Natural killer cell (primary cell): ENCODE results near the gene MYD88. TPM values are rescaled to one million over a fixed set of nuclear protein-coding genes. Genes with fewer than 3 reads are reported as not detected.
A peak's percentile ranks its signal among the peaks of the same experiment; 100 is the strongest.

Experiments used
- ATAC-seq, 3 donors: fragments of 150-1000 bp in 2 of 3; fragments of 200-7000 bp in 1 of 3; cut with Tn5 transposase; 1 replicate in 1 of 3; 2 replicates in 2 of 3; pipeline ENCODE4 v1.10.0; 2021; ENCODE audit warnings: mild to moderate bottlenecking in 2 of 3, moderate library complexity in 2 of 3
- DNase-seq, 2 donors: peaks; one replicate each; pipeline versions ENCODE4 v3.0.0 to v3.0.0-alpha.2; 2013 to 2021; ENCODE audit warnings: mixed read lengths in 1 of 2
- H3K27ac ChIP-seq: one replicate; pipeline ENCODE4 v1.5.1; 2013; ENCODE audit warnings: mild to moderate bottlenecking, low read length
- H3K27me3 ChIP-seq: one replicate; pipeline ENCODE4 v1.6.1; 2013; ENCODE audit warnings: low read length; ENCODE audit not compliant: control insufficient read depth, insufficient read depth
- H3K36me3 ChIP-seq: one replicate; pipeline ENCODE4 v1.6.1; 2013; ENCODE audit warnings: low read length; ENCODE audit not compliant: control insufficient read depth, insufficient read depth
- H3K4me1 ChIP-seq: one replicate; pipeline ENCODE4 v1.6.1; 2013; ENCODE audit warnings: low read length; ENCODE audit not compliant: control insufficient read depth, insufficient read depth
- H3K4me3 ChIP-seq: one replicate; pipeline ENCODE4 v1.5.1; 2013; ENCODE audit warnings: low read length
- H3K9me3 ChIP-seq: one replicate; pipeline ENCODE4 v1.6.1; 2013; ENCODE audit warnings: low read length; ENCODE audit not compliant: control insufficient read depth, insufficient read depth
- H3K27ac Mint-ChIP-seq, 2 donors: one replicate each; pipeline ENCODE4 v1.8.0; 2022; ENCODE audit warnings: mild to moderate bottlenecking in 2 of 2, mixed read lengths in 2 of 2, moderate library complexity in 1 of 2
- H3K27me3 Mint-ChIP-seq, 2 donors: one replicate each; pipeline ENCODE4 v1.8.0; 2022; ENCODE audit warnings: low read depth in 2 of 2, mixed read lengths in 2 of 2
- H3K36me3 Mint-ChIP-seq: one replicate; pipeline ENCODE4 v1.8.0; 2022; ENCODE audit warnings: mixed read lengths
- H3K4me1 Mint-ChIP-seq, 2 donors: one replicate each; pipeline ENCODE4 v1.8.0; 2022; ENCODE audit warnings: mixed read lengths in 2 of 2
- H3K4me3 Mint-ChIP-seq: one replicate; pipeline ENCODE4 v1.8.0; 2022; ENCODE audit warnings: mild to moderate bottlenecking, moderate library complexity, mixed read lengths
- H3K9me3 Mint-ChIP-seq, 2 donors: one replicate each; pipeline ENCODE4 v1.8.0; 2022; ENCODE audit warnings: mixed read lengths in 2 of 2
- WGBS: methylation state at CpG from one replicate; pipeline ENCODE4 v1.1.7; 2013; ENCODE audit warnings: missing lambda C conversion rate; ENCODE audit not compliant: insufficient coverage; 5-methylcytosine and 5-hydroxymethylcytosine counted together
- intact Hi-C: fragments of 100-400 bp; cut with micrococcal nuclease; formaldehyde crosslinking; loops from one replicate; pipeline ENCODE4 v1.14.2; 2022
- total RNA-seq, 4 donors: library from RNA; stranded (reverse); fragments of 120-200 nt in 1 of 4; gene quantifications; one replicate each; pipeline versions ENCODE4 v1.2.3 to v1.2.4, GENCODE V29; 2013 to 2022
- TF ChIP-seq, protein P1 (sequence below): fragments of 200-600 bp; IDR thresholded peaks from one replicate; pipeline ENCODE4 v1.8.0; 2022; ENCODE audit warnings: antibody characterized with exemption

MYD88 gene
- total RNA-seq, 3 donors from 2014 or later (not counting 1 experiment from before 2014, with no cell fraction given): 60.5 to 71.0 (median 67.7) TPM

DNA sequence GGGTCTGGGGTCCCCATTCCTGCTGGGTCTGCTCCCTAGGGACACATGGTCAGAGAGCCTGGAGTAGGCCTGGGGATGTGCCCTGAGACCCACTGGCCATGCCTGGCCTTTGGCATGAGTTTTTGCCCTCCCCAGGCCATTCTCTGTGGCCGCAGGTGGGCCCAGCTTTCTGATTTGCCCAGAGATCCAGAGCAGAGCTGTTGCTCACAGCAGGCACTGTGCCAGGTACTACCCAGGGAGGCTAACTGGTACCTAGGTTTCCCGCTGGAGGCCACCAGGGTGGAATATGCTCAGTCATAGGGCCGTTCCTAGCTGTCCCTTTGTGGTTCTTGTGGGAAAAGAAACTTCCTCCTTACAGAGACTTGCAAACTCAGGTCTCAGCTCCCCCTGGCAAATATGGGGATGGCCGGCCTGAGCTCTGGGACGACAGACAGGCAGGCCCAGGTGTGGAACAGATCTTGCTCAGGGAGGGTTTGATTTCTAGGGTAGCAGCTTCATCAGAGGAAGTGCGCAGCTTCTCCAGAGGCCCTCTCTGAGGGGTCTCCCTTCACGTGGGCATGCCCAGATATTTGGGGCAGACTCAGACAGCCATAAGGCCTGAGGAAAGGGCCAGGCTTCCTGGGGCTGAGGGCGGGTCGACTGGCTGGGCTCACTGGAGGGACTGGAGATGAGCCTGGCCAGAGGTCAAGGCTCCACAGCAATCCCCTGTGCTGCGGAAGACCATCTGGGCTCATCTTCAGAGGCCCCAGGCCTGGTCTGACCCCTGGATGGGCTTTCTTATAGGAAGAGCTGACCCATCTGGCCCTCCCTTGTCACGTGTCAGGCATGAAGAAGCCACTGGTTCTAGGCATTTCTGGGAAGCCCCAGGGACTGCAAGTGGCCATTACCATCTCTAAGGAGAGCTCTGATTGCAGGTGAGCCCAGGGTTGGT lies 29.5 kb upstream of the MYD88 start:
- H3K4me3 ChIP-seq: no peak overlapping the region

DNA sequence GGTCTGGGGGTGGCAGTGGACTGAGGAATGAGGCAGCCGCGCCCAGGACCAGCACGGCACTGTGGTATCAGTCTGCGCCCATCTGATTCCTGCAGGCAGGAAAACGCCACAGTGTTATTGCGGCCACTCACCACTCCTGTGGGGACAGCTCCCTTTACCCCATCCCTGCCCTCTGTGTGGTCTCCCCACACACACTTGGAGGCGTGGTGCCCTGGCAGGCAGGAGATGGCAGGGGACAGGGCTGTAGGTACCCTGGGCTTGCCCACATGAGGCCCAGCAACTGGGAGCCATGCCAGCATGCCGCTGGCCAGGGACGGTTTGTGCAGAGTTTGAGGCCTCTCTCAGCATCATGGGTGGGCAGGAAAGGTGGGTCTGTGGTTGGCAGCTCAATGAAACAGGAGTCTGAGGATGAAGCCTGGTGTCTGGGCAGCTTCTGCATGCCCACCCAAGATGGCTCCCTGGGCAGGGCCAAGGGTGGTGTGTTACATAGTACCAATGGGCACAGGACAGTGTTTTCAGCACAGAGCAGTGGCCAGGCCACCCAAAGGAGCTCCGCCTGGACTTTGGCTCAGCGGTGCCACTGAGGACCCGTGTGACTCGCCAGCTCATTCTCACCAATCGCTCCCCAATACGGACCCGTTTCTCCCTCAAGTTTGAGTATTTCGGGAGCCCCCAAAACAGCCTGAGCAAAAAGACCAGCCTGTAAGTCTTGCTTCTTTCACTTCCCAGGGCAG lies 28.7 kb upstream of the MYD88 start:
- no peak for ATAC-seq
- Mint-ChIP-seq H3K27me3 (peaks cover 0 to 3% of the 10 kb centered on the region in 2 donors), H3K27ac (no peak overlapping the region), H3K4me3 (no peak overlapping the region), H3K9me3 (peaks cover 2 to 4% of the 10 kb centered on the region in 2 donors), H3K4me1 (no peaks in the 10 kb centered on the region), H3K36me3 (peaks cover 10% of the 10 kb centered on the region)
- 87% methylated on average over 17 of the region's 17 CpGs for WGBS
- intact Hi-C loops: no loop called here
- H3K27me3 ChIP-seq: no peaks in the 10 kb centered on the region
- H3K4me3 ChIP-seq: no peak overlapping the region
- H3K27ac ChIP-seq: no peak overlapping the region
- H3K36me3 ChIP-seq: no peaks in the 10 kb centered on the region
- TF ChIP-seq, protein P1, sequence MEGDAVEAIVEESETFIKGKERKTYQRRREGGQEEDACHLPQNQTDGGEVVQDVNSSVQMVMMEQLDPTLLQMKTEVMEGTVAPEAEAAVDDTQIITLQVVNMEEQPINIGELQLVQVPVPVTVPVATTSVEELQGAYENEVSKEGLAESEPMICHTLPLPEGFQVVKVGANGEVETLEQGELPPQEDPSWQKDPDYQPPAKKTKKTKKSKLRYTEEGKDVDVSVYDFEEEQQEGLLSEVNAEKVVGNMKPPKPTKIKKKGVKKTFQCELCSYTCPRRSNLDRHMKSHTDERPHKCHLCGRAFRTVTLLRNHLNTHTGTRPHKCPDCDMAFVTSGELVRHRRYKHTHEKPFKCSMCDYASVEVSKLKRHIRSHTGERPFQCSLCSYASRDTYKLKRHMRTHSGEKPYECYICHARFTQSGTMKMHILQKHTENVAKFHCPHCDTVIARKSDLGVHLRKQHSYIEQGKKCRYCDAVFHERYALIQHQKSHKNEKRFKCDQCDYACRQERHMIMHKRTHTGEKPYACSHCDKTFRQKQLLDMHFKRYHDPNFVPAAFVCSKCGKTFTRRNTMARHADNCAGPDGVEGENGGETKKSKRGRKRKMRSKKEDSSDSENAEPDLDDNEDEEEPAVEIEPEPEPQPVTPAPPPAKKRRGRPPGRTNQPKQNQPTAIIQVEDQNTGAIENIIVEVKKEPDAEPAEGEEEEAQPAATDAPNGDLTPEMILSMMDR: no peak
- H3K9me3 ChIP-seq: no peaks in the 10 kb centered on the region
- no peak for DNase-seq
- H3K4me1 ChIP-seq: peaks cover 9% of the 10 kb centered on the region

More for the DNA sequence above, 29.5 kb upstream of the MYD88 start:
- DNase-seq (no peak), ATAC-seq (peak in 1 of 3 donors; percentile 48)
- TF ChIP-seq, protein P1: no peak
- peaks cover 9% of the 10 kb centered on the region for H3K4me1 ChIP-seq
- H3K9me3 ChIP-seq: no peaks in the 10 kb centered on the region
- no peak overlapping the region for H3K27ac ChIP-seq
- H3K36me3 ChIP-seq: no peaks in the 10 kb centered on the region
- Mint-ChIP-seq H3K27ac (no peak overlapping the region), H3K27me3 (peaks cover 0 to 3% of the 10 kb centered on the region in 2 donors), H3K4me1 (no peaks in the 10 kb centered on the region), H3K4me3 (no peak overlapping the region), H3K9me3 (peaks cover 2 to 4% of the 10 kb centered on the region in 2 donors), H3K36me3 (peaks cover 10% of the 10 kb centered on the region)
- intact Hi-C loops: no loop called here
- H3K27me3 ChIP-seq: no peaks in the 10 kb centered on the region
- 53% methylated on average over 11 of the region's 11 CpGs for WGBS

DNA sequence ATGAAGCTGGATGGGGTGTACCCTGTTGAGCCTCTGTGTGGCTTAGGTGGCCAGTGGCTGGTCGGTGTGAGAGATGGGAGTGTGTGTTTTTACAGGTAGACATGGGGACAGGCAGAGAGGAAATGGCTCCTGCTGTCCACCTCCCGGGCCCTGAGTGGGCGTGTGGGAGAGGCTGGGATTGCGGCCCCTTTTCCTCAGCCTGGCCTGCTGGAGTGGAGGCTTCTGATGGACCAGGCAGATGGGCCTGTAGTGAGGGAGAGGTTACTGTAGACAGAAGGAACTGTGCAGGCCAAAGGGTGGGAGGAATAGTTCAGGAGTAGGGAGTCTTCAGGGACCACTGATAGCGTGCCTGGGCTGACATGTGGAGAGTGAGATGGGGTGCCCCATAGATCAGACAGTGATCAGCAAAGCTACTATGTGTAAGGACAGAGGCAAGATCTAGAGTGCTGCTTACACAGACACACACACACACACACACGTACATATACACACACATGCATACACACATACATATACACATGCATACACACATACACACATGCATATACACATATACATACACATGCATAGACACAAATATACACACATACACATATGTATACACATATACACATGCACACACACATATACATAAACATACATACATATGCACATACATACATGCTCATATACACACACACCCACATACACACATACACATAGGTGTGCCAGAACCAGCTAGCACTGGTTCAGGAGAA lies 28.0 kb upstream of the MYD88 start:
- TF ChIP-seq, protein P1: no peak
- H3K27me3 ChIP-seq: no peaks in the 10 kb centered on the region
- peaks cover 9% of the 10 kb centered on the region for H3K4me1 ChIP-seq
- peaks cover 2 to 4% of the 10 kb centered on the region in 2 donors for H3K9me3 Mint-ChIP-seq
- no peak overlapping the region for H3K4me3 ChIP-seq
- ATAC-seq (no peak), DNase-seq (no peak)
- no peaks in the 10 kb centered on the region for H3K36me3 ChIP-seq
- no peak overlapping the region for H3K27ac ChIP-seq
- intact Hi-C loops: no loop called here
- H3K27ac Mint-ChIP-seq: no peak overlapping the region
- H3K4me1 Mint-ChIP-seq: peaks cover 0 to 5% of the 10 kb centered on the region in 2 donors
- peaks cover 0 to 3% of the 10 kb centered on the region in 2 donors for H3K27me3 Mint-ChIP-seq
- H3K36me3 Mint-ChIP-seq: peaks cover 5% of the 10 kb centered on the region
- H3K9me3 ChIP-seq: no peaks in the 10 kb centered on the region
- WGBS: 92% methylated on average over 6 of the region's 6 CpGs
- no peak overlapping the region for H3K4me3 Mint-ChIP-seq
